Mucosa of stomach (tissue), 1 donor: Measurements from ENCODE around the gene THTPA.

ENCODE experiments used
- H3K27me3 ChIP-seq: one replicate; pipeline ENCODE4 v1.7.0; 2013; ENCODE audit warnings: mild to moderate bottlenecking, low read length; ENCODE audit not compliant: control insufficient read depth, insufficient read depth
- H3K36me3 ChIP-seq: one replicate; pipeline ENCODE4 v1.7.0; 2013; ENCODE audit warnings: low read length; ENCODE audit not compliant: control insufficient read depth, insufficient read depth
- H3K4me1 ChIP-seq: one replicate; pipeline ENCODE4 v1.7.0; 2013; ENCODE audit warnings: mild to moderate bottlenecking, low read length; ENCODE audit not compliant: control insufficient read depth, insufficient read depth
- H3K4me3 ChIP-seq: one replicate; pipeline ENCODE4 v1.7.0; 2013; ENCODE audit warnings: low read length
- H3K9ac ChIP-seq: one replicate; pipeline ENCODE4 v1.7.0; 2013; ENCODE audit warnings: mild to moderate bottlenecking, low read length, moderate library complexity
- H3K9me3 ChIP-seq: one replicate; pipeline ENCODE4 v1.7.0; 2013; ENCODE audit warnings: mild to moderate bottlenecking, low read length, moderate library complexity; ENCODE audit not compliant: control insufficient read depth
- donor health status: Pancreatic carcinoma.

Gene THTPA

GRCh38 chr14:23567186-23568020 is 11.3 kb downstream of the THTPA start, which contains the start of gene AP1G2:
Gene AP1G2, minus strand, starts transcription at chr14:23567791. Its CDS starts 477 bp downstream, at chr14:23567314.
- Histone ChIP-seq H3K4me1 (peaks cover 35% of the 10 kb centered on the region), H3K4me3 (peak within 1 kb of the TSS; percentile 86), H3K36me3 (no peaks in the 10 kb centered on the region), H3K9me3 (no peaks in the 10 kb centered on the region), H3K9ac (peak within 1 kb of the TSS; percentile 83), H3K27me3 (peaks cover 8% of the 10 kb centered on the region)

GRCh38 chr14:23568021-23568599 is 12.0 kb downstream of the THTPA start:
- peak overlapping the region; percentile 83 for H3K9ac ChIP-seq
- no peaks in the 10 kb centered on the region for H3K36me3 ChIP-seq

DNA sequence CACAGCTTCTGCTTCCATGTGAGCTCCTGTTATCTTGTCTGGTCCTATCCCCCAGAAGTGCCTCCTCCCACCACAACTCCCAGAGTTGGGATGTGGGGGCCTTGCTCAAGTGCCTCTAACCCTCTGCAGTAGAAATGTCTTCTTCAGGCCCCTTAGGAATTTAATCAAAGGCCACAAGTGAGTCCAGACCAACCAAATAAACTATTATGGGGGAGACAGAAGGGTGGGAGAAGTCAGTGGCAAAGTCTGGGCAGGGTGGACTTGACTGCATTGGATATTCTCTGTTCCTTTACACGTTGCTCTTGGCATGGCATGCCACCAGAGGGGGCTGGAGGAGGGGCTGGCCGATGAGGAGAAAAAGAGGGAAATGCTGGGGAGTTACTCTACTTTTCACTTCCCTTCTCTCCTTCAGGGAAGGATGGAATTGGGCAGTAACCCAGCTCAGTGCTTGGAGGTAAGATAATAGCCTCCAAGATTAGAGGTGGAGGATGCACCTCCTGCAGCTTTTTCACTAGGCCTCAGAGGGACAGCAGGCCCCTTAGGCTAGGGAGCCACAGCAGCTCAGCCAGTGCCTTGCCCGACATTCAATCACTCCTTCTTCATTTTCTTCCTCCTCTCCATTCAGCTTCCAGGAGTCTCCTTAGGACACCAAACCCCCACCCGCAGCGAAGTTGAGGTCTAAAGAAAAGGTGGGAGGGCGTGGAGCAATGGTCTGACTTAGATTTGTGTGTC is 12.7 kb downstream of the THTPA start:
- Histone ChIP-seq H3K36me3 (no peaks in the 10 kb centered on the region), H3K9ac (peak overlapping the region; percentile 16), H3K4me3 (no peak overlapping the region), H3K4me1 (peaks cover 35% of the 10 kb centered on the region), H3K9me3 (no peaks in the 10 kb centered on the region), H3K27me3 (peaks cover 12% of the 10 kb centered on the region)

More at GRCh38 chr14:23568021-23568599, 12.0 kb downstream of the THTPA start:
- no peaks in the 10 kb centered on the region for H3K9me3 ChIP-seq
- no peak overlapping the region for H3K4me3 ChIP-seq
- H3K4me1 ChIP-seq, result peaks cover 35% of the 10 kb centered on the region
- peaks cover 9% of the 10 kb centered on the region for H3K27me3 ChIP-seq

- no peaks in the 10 kb centered on the region for H3K9me3 ChIP-seq
- H3K4me1 ChIP-seq, result peaks cover 35% of the 10 kb centered on the region
- H3K27me3 ChIP-seq, result peaks cover 12% of the 10 kb centered on the region
- no peak overlapping the region for H3K4me3 ChIP-seq
- H3K36me3 ChIP-seq, result no peaks in the 10 kb centered on the region
- H3K9ac ChIP-seq, result no peak overlapping the region
These were observed 13.5 kb downstream of the THTPA start for GRCh38 chr14:23569443-23570151.

- Histone ChIP-seq H3K4me1 (peaks cover 35% of the 10 kb centered on the region), H3K27me3 (peaks cover 25% of the 10 kb centered on the region), H3K36me3 (no peaks in the 10 kb centered on the region), H3K9ac (peak overlapping the region; percentile 8), H3K4me3 (no peak overlapping the region), H3K9me3 (no peaks in the 10 kb centered on the region)
These were observed 14.9 kb downstream of the THTPA start for GRCh38 chr14:23570806-23571483.

DNA sequence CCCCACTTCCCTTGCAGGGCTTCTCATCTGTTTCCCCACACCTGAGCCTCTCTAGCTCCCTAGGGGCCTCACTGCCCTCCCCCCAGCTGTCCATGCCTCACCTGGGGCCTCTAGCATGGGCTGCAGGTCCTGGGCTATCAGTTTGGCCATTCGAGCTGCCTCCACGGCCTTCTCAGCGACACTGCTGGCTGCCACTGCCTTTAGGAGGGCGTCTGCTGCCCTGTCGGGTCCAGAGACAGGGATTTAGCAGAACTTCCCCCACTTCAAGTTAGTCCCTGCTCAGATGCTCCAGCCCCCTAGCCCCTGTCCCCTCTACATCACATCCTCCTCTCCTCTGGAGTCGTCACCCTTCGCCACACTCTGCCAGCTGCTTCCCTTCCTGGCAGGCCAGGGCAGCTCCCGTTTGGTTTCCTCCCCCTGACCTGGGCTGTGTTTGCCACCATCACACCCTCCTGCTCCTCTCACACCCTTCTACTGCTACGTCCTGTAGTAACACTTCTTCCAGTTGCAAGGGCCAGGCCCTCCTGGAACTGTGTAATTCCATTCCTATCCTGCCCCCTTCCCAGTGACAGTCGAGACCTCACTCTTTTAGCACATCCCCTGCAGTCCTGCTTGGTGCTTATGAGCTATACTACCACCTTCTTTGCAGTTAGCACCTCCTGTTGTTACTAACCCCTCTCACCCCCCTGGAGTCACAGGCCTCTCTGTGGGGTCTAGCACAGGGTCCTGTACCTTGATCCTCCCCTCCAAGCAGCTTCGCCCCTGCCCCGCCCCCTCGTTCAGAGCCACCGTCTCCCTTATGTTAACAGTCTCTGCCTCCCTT is 15.8 kb downstream of the THTPA start:
- no peaks in the 10 kb centered on the region for H3K36me3 ChIP-seq
- H3K4me3 ChIP-seq, result no peak overlapping the region
- peak overlapping the region; percentile 22 for H3K9ac ChIP-seq
- H3K4me1 ChIP-seq, result peaks cover 34% of the 10 kb centered on the region
- H3K9me3 ChIP-seq, result no peaks in the 10 kb centered on the region
- peaks cover 34% of the 10 kb centered on the region for H3K27me3 ChIP-seq

- peaks cover 40% of the 10 kb centered on the region for H3K27me3 ChIP-seq
- H3K4me1 ChIP-seq, result peaks cover 31% of the 10 kb centered on the region
- H3K9ac ChIP-seq, result no peak overlapping the region
- no peak overlapping the region for H3K4me3 ChIP-seq
- no peaks in the 10 kb centered on the region for H3K36me3 ChIP-seq
- no peaks in the 10 kb centered on the region for H3K9me3 ChIP-seq
These were observed 16.4 kb downstream of the THTPA start for GRCh38 chr14:23572524-23572828.

GRCh38 chr14:23572836-23573235 is 16.8 kb downstream of the THTPA start:
- peaks cover 44% of the 10 kb centered on the region for H3K27me3 ChIP-seq
- H3K9me3 ChIP-seq, result no peaks in the 10 kb centered on the region
- H3K36me3 ChIP-seq, result no peaks in the 10 kb centered on the region
- no peak overlapping the region for H3K4me3 ChIP-seq
- no peak overlapping the region for H3K9ac ChIP-seq
- peaks cover 29% of the 10 kb centered on the region for H3K4me1 ChIP-seq

- no peak overlapping the region for H3K9ac ChIP-seq
- H3K36me3 ChIP-seq, result no peaks in the 10 kb centered on the region
- peaks cover 22% of the 10 kb centered on the region for H3K4me1 ChIP-seq
- H3K4me3 ChIP-seq, result no peak overlapping the region
- H3K27me3 ChIP-seq, result peaks cover 50% of the 10 kb centered on the region
- H3K9me3 ChIP-seq, result no peaks in the 10 kb centered on the region
These were observed 17.4 kb downstream of the THTPA start for GRCh38 chr14:23573384-23574015.

GRCh38 chr14:23577004-23577681 is 21.1 kb downstream of the THTPA start:
- Histone ChIP-seq H3K4me1 (peaks cover 7% of the 10 kb centered on the region), H3K9ac (no peak overlapping the region), H3K4me3 (no peak overlapping the region), H3K9me3 (no peaks in the 10 kb centered on the region), H3K27me3 (peaks cover 55% of the 10 kb centered on the region), H3K36me3 (no peaks in the 10 kb centered on the region)
